HG02798 (cell line): ENCODE measurements around the gene PLPPR1.

ENCODE experiments used
- ATAC-seq: cut with Tn5 transposase; IDR thresholded peaks from one replicate; pipeline ENCODE4 v1.9.1; 2021; ENCODE audit warnings: mild to moderate bottlenecking; ENCODE audit not compliant: unreplicated experiment, poor library complexity

The PLPPR1 gene

DNA sequence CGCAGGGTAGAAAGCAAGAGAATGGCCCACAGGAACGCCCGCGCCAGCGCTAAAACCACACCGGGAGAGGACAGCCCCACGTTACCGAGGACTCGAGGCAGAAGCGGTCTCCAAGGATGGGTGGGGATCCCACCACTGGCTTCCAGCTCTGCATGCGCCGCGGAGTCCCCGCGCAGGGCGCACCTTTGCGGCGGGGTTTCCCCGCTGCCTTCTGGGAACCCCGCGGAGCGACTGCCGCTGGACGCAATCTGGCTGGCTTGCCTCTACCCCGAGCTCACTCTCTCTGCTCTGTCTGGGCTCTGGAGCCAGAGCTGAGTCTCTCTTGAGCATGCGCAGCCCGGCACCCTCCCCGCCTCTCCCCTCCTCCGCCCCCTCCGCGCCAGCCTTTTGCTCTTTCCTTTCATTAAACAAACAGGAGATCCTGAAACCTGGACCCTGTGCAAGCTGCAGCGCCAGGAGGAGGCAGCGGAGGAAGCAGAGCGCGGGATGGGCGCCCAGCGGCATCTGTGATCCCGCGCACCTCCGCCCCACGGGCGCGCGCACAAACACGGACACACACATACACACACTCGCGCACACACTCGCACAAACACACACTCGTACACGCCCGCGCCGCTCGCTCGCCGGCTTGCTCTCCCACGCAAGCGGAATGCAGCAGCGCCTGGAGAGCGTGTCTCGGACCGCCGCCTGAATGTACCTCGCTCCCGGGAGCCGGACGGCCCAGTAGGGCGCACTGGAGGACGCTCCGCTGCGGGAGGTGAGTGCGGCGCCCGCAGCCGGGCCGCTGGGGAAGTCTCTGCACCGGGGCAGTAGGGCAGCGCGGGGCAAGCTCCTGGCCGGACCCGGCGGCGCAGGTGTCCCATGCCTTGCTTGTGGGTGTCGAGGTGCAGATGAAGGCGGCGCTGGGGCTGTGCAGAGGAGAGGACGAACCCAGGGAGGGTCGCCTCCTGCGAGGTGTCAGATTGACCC is at the start of gene PLPPR1:
Gene PLPPR1 (plus strand): TSS at position 382 of the 969 bp plus-strand sequence.
- no peak for ATAC-seq

DNA sequence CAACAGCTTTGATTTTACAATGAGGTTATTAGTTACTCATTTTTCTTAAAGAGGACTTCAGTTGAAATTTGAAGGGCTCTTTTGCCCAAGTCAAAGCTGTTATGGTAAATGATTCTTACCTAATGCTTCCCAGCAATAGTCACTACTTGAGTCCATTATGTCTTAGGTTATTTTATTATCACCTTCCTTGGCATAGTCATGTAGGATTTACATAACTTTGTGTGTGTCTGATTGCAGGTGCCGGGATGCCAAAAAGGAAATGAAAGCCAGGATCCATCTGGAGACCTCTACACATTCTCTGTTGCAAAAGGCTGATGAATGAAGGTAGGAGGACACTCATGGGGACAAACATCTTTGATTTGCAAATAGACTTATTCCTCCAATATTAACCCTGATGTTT is 38.8 kb upstream of the PLPPR1 start:
- no peak for ATAC-seq

DNA sequence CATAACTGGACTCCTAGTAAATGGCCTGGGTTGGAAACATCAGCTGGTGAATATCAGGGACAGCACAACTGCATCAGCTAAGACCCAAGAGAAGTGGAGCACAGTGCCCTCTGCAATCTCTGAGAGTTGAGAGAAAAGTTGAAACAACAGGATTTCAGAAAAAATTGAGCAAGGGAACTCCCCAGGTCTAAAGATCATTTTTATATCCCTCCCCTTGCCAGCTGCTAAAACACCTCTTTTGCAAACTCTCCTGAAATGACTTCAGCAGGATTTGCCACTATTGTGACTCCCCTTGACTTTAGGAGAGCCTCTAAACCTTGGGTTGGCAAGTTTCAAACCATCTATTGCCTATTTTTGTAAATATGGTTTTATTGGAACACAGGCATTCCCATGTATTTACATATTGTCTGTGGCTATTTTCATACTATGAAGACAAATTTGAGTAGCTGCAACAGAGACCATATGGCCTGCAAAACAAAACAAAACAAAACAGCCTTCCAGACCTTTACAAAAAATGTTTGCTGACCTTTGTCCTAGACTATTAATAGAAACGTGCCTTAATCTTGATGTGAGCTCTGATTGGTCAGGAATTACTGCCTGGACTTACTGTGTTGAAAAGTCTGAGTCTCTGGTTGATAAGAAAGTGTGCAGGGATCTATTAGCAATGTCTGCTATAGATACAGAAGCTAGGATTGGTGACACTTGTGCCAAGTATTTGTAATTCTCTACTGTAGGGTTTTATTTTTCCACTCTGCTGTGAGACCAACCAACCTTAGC is 37.7 kb upstream of the PLPPR1 start:
- ATAC-seq, result no peak

DNA sequence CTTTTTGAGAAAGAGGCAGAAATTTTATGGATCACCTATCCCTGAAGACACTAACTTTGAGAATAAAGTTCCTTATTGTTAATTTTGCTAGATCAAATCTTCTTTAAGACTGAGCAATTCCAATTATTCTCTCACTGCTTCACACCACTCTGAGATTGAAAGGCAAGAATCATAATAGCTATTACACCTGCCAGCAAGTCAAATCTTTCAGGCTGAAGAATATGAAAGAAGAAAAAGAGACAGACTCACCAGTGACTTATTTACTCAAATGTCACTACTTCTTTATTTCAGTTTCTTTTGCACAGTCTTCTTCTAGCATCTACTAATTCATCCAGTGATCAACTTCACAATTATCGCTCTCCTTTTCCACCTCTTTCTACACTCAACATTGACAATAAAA is 35.9 kb upstream of the PLPPR1 start:
- no peak for ATAC-seq

DNA sequence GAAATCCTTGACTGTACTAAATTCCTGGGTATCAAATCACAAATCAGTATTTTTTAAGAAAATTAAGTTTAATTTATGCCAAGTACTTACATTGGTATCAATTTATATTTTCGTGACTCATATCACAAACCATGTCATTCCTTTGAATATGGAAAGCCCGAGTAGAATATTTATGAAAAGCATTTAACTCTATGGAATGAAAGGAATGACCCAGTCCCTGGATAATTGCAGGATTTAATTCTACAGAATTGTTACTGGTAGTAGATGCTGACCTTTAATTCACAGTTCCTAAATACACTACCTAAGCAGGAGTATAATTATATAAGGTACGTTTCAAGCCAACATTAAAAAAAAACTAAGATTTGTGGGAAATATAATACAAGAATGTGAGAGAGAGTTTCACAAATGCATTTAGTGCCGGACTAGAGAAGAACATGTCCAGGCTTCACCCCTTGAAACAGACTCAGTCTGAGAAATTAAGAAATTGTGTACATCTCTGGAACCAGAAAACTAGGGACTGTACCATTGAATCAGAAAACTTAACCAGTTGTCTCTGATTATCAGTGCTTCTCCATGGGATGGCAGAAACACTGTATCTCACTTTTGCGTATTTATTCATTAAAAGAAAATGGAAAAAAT is 28.5 kb upstream of the PLPPR1 start:
- ATAC-seq, result no peak

DNA sequence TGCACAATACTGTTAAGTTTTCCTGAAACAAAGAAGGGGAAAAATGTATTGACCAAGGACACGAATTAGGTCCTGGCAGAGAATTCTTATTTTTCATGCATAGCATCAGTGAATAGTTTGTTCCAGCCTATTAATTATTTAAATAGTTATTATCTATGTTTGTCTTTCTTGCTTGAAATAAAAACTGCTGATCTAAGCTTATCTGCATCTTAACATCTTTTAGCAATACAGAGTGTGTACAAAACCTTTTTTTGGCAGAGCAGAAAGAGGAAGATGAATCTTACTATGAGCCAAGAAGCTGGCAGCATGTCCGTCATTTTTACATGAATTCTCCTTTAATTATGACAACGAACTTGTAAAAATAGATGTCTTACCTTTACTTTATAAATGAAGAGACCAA is 23.3 kb upstream of the PLPPR1 start:
- no peak for ATAC-seq

DNA sequence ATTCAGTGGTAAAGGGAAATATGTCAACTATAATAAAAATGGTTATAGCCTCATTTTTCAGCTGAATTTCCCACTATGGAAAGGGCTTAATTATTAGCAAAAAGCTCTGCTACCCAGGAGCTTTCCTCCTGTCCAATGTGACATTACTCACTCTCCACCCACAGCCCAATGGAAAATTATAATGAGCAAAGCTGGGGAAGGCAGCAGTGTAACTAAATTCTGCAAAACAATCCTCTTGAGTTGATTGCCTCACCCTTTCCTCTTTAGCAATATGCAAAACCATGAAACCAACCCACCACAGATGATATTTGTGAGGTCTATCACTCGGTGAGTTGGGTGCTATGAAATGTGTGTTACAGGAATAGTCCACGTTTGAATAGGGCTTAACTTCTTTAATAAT is 14.0 kb upstream of the PLPPR1 start:
- no peak for ATAC-seq

DNA sequence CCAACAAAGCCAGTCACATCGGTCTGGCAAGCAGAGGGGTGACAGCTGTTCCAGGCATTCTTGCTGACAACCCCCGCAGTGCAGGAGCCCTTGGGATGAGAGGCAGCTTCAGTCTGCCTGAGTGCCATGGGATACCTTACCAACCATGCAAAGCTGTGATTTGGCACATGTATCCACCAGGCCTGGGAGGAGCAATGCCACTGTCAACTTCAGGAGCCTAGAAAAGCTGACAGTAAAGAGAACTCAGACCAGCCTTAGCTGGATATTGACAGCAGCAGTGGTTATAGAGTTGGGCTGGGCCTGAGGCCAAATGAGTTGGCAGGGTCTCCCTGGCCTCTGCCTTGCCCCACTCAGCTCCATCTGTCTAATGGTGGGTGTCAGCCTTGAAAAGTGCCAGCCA is 10.1 kb upstream of the PLPPR1 start:
- no peak for ATAC-seq

DNA sequence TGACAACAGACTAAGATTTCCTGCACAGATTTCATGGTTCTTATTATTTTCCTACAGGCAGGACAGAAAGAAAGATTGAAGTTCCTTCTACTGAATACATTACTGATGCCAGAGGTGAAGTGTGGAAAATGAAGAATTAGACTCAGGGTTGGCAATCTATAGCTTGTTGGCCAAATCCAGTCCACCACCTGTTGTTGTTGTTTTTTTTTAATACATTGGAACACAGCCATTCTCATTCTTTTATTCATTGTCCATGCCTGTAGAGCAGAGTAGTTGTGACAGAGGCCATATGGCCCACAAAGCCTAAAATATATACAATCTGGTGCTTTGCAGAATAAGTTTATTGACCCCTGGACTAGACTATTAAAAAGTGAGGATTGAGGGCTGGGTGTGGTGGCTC is 5.8 kb upstream of the PLPPR1 start:
- no peak for ATAC-seq

DNA sequence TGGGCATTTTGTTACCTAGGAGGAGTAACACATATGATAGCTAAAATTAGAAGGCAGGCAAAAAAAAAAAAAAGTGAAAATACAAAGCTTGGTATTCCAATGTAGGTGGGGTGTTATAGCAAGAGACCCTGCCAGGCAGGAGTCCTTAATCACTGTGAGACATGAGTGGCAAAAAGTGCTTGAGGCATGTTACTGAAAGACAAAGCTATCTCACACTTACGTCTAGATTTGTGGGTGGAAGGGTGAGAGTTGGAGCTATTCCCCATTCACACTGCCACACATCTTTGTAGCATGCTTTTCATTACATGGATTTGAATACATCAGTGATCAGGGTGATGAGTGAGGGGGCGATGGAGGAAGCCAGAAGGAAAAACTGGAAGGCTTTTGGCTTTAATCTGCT is 2.6 kb upstream of the PLPPR1 start:
- ATAC-seq, result no peak

DNA sequence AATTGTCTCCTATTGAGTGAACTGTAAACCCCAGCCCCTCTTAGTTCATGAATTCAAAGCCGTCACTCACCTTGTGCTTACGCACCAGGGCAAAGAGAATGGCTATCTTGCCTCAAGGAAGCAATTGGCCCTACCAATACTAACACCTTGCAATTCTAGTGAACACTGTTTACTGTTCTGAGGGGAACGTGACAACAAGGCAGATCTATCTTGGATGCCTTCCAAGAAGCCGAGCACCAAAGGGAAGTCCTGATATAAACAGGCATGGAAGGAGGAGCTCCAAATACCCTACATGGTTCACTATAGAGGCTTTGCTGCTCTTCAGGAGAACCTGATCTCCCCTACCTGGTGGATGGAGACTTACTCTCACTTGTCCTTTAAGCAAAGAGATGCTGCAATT is 1.7 kb upstream of the PLPPR1 start:
- no peak for ATAC-seq

DNA sequence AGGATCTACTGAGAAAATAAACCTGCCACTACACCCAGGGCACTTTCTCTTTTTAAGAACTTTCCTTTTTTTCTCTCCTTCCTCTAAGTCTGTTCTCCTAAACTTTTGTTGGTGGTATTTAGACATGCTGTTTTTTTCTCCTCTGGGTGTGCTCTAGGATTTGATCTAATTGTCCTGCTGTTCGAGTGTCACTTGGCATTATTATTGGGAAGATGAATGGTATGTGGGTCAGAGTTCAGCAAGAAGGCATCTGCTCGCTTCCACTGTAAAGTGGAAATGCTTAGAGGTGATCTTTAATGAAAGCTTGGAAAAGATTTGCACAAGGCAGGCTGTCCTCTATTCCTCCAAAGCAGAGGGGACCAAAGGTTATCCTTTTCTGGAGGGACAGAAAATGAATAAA is 1.3 kb upstream of the PLPPR1 start:
- no peak for ATAC-seq

DNA sequence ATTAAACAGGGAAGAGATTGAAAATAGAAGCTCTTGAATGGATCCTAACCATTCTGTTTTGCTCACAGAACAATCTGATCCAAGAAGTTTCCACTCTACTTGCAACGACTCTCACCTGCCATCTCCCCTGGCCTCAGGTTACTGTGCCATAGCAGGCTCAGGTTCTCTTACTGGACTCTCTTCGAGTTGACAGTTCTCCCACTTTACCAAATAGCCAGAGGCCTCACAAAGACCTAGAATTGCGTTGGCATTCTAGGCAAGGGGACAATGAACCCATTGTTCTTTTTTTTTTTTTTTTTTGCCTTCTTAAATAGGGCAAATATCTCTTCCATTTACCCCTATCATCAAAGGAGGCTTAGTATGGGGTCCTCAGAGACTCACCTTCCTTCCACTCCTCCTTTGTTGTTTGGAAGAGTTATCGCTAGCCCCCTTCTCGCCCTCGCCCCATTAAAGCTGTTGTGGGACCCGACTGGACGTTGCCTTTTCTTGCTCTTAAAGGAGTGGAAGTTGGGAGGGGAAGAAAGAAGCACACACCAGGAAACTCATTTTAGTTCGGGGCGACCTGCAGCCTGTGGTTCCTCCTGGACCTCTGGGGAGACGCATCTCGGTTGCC is 688 bp upstream of the PLPPR1 start:
- ATAC-seq, result no peak

DNA sequence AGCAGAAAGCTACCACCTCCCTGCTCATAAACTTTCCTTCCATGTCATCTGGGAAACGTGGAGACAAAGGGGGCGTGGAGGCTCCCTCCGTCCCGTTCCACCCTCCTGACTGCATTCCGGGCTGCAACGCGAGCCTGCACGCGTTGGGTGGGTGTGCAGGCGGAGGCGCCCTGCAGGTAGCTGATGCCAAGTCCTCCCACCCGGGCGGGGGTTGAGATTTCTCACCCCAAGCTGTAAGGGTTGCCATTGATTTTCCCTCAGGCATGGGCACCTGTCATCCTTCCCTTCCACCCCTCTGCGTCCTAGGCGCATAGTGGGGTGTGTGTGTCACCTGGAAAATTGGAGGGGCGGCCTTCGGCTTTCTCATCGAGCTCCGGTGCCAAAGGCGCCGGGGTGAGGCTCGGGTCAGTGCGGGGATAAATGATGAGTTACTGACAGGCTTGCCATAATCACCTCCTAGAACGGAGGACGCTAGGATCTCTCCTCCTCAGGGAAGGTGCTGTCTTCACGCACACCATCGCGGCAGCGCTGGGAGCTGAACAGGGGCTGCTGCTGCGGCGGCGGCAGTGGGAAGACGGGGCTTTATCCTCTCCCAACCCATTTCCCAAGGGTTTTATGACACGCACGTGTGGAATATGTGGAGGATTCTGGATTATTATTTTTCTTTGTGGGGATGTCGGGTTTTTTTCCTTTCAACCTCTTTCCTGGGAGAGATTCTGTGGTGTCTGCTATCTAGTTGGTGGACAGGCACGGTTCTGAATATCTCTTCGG is 973 bp downstream of the PLPPR1 start:
- no peak for ATAC-seq

DNA sequence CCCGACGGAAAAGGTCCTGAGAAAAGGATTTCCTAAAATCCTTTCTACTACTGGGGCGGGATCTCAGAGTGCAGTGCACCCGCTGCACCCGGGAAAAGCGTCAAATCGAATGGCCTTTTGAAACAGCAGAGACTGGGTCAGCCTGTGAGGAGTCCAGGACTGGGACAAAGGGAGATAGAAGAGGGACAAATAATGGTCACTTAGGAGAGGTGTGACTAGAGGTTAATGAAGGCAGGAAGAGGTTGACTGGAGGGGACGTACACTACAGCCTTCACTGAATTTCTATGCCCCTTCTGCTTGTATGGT is 1.5 kb downstream of the PLPPR1 start:
- ATAC-seq, result no peak

DNA sequence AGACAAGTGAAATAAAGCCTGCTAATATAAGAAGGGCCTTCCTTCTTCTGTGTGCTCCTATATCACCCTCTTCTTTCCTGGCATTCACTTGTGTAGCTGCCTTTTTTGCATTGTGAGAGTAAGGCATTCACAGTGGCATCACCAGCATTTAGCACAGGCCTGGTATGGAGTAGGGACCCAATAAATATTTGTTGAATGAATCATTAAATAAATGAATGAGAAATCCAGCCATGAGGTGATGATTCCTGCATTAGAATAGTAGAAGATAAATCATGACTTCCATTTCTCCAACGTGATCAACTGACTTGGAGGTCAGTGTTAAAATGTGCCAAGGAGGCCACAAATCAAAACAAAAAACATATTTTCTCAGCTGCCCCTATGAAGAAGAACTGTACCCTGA is 3.9 kb downstream of the PLPPR1 start:
- ATAC-seq, result no peak

DNA sequence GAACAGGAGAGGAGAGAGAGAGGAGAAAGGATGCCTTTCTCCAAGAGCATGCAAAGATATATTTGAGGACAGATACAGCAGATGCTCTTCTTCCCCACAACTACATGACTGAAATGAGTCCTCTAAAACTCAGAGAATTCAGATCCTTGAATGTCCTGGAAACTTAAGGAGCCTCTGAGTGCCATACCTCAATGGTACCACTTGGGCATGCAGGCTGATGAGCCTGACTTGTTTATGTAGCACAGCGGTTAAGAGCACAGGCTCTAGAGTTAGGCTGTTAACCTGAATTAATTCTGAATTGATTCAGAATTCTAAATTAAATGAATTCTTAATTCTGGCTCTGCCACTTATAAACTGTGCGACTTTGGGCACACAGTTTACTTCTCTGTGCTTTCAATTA is 5.7 kb downstream of the PLPPR1 start:
- no peak for ATAC-seq

DNA sequence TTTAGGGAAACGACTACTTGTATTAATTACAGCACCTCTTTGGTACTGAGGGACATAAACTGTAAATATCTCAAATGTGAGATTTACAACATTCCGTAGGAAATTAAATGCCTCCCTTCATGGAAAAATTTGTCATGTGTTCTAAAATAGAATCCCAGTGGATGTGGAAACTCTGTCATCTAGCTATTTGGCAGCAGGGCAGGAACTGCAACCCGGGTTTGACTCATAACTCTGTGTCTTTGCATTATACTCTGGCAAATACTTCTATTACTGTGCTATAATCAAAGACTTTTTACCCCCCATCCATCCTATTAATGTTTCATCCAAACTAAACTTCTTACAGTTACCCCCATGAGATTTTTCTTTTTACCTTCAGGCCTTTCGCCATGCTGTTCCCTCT is 6.6 kb downstream of the PLPPR1 start:
- no peak for ATAC-seq

DNA sequence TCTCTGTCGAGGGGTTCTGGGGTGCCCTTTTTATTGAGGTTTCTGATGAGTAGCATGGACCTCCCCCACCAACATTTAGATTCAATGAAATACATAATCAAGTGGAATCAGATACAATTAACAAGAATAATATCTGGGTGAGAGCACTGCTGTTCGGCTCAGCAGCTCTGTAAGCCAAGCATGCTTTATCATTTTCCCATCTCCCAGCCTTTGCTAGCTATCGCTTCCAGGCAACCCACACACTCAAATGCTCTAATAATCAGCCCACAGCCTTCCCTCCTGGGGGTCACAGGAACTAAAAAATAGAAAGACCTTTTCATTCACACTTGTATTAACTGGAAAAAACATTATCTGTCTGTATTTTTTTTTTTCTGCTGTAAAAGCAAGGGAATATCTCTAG is 8.9 kb downstream of the PLPPR1 start:
- ATAC-seq, result no peak

DNA sequence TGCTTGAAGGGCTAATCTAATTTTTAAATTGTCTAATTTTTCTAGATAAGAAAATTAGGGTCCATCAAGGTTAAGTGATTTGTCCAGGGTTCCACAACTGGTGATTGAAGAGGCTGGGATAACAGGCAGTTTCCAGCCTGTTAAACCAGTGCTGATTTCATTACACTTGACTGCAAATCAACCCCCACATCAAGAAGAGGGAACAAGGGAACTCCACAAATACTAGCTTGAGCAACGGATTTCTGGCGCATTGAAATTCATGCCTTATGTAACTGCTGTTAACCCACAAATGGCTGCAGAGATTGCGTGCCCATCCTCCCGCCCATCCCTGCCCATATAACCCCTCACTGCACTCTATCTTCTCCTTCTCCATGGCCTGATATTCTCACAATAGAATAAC is 10.0 kb downstream of the PLPPR1 start:
- ATAC-seq, result no peak
